GM21367 (cell line): ENCODE data around the gene TRIM32.

Experiments
- ATAC-seq: cut with Tn5 transposase; IDR thresholded peaks from one replicate; pipeline ENCODE4 v1.9.1; 2021; ENCODE audit not compliant: unreplicated experiment

The TRIM32 gene

DNA sequence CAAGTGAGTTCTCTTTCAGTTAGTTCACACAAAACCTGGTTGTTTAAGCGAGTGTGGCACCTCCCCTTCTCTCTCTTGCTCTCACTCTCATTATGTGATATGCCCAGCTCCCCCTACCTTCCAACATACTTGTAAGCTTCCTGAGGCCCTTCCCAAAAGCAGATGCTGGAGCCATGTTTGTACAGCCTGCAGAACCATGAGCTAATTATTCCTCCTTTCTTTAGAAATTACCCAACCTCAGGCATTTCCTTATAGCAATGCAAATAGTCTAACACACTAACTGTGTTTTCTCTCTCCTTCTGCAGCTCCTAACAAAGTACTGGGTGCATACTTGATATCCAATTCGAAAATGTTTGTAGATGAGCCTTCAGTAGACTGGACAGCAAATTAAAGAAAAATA lies 62.7 kb downstream of the TRIM32 start:
- no peak for ATAC-seq

DNA sequence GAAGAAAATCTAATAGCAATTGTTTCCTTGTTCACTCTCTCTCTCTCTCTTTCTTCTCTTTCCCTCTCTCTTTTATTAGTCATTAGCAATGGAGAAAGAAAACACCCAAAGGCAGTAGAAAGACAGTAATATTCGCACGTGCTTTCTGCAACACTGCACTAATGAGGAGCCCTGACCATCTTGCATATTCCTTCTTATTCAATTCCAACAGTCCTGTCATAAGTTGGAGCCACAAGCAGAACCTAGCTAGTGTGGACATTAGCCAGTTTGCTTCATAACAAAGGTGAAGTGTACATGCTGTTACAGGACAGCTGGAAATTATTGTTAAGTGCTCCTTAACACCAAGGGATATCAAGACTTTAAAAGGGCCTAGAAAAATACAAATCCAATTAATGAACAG lies 63.4 kb downstream of the TRIM32 start:
- ATAC-seq: no peak
